GM12874 (cell line): ENCODE results near the gene FAM168A.

Experiments
- CTCF ChIP-seq: IDR thresholded peaks from 2 replicates; pipeline ENCODE4 v1.5.1; 2011; ENCODE audit warnings: low read depth, mild to moderate bottlenecking, control low read depth, low read length, moderate library complexity; ENCODE audit not compliant: insufficient read depth

Gene FAM168A

GRCh38 chr11:73431396-73431795 is 166.5 kb downstream of the FAM168A start:
- no peak for TF ChIP-seq CTCF

- TF ChIP-seq CTCF: no peak
These were observed 167.6 kb downstream of the FAM168A start for GRCh38 chr11:73430326-73430725.

- no peak for TF ChIP-seq CTCF
These were observed 168.7 kb downstream of the FAM168A start for GRCh38 chr11:73429121-73429750.

- no peak for TF ChIP-seq CTCF
These were observed 169.2 kb downstream of the FAM168A start for GRCh38 chr11:73428699-73429098.

GRCh38 chr11:73428227-73428626 is 169.7 kb downstream of the FAM168A start:
- TF ChIP-seq CTCF: no peak

- no peak for TF ChIP-seq CTCF
These were observed 171.6 kb downstream of the FAM168A start for GRCh38 chr11:73426219-73426850.

GRCh38 chr11:73425108-73425507 is 172.8 kb downstream of the FAM168A start:
- TF ChIP-seq CTCF: no peak
